KOPT-K1 (cell line): Measurements from ENCODE around the gene MACF1.

Experiments
- H3K27ac ChIP-seq: fragments of 200-600 bp; sonication (generic); 2 replicates; pipeline ENCODE4 v1.5.1; 2016; ENCODE audit warnings: antibody characterized with exemption, mild to moderate bottlenecking, low read depth, low read length; ENCODE audit not compliant: poor library complexity, severe bottlenecking
- H3K36me3 ChIP-seq: fragments of 200-600 bp; sonication (generic); 2 replicates; pipeline ENCODE4 v1.5.1; 2017; ENCODE audit warnings: antibody characterized with exemption, mild to moderate bottlenecking, low read length, moderate library complexity; ENCODE audit not compliant: insufficient read depth
- H3K9me3 ChIP-seq: fragments of 200-600 bp; sonication (generic); 2 replicates; pipeline ENCODE4 v1.5.1; 2017; ENCODE audit warnings: antibody characterized with exemption, low read length, mild to moderate bottlenecking; ENCODE audit not compliant: insufficient read depth, poor library complexity, severe bottlenecking

Gene MACF1

DNA sequence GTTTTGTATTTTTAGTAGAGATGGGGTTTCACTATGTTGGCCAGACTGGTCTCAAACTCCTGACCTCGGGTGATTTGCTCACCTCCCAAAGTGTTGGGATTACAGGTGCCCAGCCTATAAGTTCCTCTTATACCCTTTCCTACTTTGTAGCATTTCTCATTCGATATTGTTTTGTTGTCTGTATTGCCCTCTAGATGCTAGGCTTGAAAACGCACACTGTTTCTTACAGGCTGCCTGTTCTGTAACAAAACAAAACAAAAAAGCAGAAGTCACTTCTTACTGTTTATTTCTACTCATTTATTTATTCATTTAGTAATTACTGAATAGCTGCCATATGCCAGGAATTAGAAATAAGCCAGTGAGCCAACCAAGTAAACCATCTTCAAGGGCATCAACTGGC is 150.1 kb downstream of the MACF1 start:
- peaks cover 98% of the 10 kb centered on the region for H3K36me3 ChIP-seq
- no peaks in the 10 kb centered on the region for H3K9me3 ChIP-seq
- H3K27ac ChIP-seq = no peak overlapping the region

DNA sequence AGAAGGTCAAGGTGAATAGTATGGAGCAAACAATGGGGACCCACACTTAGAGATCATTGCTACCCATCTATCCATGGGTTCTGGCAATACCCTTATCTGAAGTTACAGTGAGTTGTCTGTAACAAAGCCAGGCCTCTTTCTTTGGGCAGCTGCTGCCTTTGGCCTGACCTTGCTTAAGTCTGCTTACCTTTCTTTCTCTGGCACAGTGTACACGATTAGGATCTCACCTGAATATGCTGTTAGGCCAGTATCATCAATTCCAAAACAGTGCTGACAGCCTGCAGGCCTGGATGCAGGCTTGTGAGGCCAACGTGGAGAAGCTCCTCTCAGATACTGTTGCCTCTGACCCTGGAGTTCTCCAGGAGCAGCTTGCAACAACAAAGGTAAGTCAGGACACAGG is 154.0 kb downstream of the MACF1 start:
- Histone ChIP-seq H3K27ac (no peak overlapping the region), H3K9me3 (no peaks in the 10 kb centered on the region), H3K36me3 (peaks cover 95% of the 10 kb centered on the region)

DNA sequence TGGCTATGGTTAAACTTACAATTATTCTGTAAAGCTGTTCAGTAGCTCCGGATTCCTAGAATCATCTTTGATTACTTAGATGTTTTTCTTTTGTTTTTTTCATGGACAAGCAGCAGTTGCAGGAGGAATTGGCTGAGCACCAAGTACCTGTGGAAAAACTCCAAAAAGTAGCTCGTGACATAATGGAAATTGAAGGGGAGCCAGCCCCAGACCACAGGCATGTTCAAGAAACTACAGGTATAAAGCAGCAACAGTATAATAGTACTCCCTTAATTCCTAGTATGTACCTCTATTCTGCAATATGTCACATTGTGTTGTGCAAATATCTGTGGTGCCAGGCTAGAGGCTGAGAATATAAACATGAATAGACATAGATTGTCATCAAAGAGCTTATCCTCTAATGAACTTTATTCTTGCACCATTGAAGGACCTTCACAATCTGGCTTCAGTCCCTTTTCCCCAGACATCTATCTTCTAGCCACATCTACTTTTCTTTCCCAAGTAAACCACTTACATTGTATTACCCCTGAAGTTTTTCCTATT is 154.6 kb downstream of the MACF1 start:
- Histone ChIP-seq H3K27ac (no peak overlapping the region), H3K36me3 (peaks cover 95% of the 10 kb centered on the region), H3K9me3 (no peaks in the 10 kb centered on the region)

DNA sequence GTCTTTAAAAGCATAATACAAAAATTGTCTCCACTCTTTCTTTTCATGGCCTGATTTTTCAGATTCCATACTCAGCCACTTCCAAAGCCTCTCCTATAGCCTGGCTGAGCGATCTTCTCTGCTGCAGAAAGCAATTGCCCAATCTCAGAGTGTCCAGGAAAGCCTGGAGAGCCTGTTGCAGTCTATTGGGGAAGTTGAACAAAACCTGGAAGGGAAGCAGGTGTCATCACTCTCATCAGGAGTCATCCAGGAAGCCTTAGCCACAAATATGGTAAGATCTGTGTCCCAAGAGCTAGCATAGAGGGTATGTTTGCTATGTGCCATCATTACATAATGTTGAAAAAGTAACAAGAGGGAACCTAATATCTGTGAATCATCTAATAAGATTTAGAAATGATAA is 156.2 kb downstream of the MACF1 start:
- Histone ChIP-seq H3K27ac (no peak overlapping the region), H3K36me3 (peaks cover 86% of the 10 kb centered on the region), H3K9me3 (no peaks in the 10 kb centered on the region)

DNA sequence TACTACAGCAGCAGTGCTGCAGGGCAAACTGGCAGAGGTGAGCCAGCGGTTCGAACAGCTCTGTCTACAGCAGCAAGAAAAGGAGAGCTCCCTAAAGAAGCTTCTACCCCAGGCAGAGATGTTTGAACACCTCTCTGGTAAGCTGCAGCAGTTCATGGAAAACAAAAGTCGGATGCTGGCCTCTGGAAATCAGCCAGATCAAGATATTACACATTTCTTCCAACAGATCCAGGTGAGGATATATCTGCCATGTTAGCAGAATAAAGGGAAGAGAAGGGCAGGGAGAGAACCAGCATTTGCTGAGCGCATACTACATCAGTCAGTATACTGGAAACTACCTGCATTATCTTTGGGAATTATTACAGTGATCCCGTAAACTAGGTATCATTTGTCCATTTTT is 157.0 kb downstream of the MACF1 start:
- peaks cover 86% of the 10 kb centered on the region for H3K36me3 ChIP-seq

DNA sequence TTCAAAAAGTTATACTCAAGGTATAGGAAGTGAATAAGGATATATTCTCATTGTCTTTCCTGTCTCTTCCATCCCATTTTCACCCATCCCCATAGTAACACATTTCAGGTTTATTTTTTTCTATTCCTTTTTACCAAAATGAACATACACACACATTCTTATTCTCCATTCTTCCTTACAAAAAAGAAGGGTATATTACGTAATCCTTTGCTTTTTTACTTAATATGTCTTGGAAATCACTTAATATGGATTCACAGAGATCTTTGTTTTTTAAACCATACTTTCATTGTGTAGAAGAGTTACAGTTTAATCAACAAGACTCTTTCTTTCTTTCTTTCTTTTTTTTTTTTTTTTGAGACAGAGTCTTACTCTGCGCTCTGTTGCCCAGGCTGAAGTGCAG is 158.8 kb downstream of the MACF1 start:
- Histone ChIP-seq H3K9me3 (no peaks in the 10 kb centered on the region), H3K36me3 (peaks cover 79% of the 10 kb centered on the region), H3K27ac (no peak overlapping the region)

More for the DNA sequence above, 157.0 kb downstream of the MACF1 start:
- no peak overlapping the region for H3K27ac ChIP-seq
- H3K9me3 ChIP-seq = no peaks in the 10 kb centered on the region

DNA sequence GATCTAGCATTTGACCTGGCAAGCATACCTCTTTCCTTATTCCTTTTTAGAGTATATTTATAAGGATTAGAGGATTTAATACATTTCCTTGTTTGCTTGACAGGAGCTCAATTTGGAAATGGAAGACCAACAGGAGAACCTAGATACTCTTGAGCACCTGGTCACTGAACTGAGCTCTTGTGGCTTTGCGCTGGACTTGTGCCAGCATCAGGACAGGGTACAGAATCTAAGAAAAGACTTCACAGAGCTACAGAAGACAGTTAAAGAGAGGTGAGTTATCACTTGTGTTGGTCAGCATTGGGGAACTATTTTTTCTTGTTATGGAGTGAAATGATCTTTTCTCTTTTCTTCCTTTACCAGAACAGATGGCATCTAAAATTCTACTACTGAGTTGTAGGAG is 163.6 kb downstream of the MACF1 start:
- Histone ChIP-seq H3K9me3 (no peaks in the 10 kb centered on the region), H3K36me3 (peaks cover 83% of the 10 kb centered on the region), H3K27ac (no peak overlapping the region)

DNA sequence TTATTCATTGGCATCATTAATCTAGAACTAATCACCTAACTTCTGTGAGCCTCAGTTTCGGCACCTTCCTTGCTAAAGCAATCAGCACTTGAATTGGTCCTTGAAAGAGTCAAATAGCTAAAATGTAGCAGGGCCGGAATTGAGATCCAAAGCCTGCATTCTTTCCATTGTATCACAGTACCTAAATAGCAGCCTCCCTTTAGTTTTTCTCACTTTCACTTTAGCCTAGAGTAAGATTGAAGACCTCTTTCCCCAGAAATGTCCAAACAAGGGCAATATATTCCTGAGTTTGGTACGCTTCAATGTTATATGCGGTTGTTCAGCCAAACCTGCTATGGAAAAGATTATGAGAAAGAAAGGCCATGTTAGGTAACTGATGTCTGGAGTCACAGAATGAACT is 165.1 kb downstream of the MACF1 start:
- H3K27ac ChIP-seq = no peak overlapping the region
- H3K36me3 ChIP-seq = peaks cover 86% of the 10 kb centered on the region
- no peaks in the 10 kb centered on the region for H3K9me3 ChIP-seq

DNA sequence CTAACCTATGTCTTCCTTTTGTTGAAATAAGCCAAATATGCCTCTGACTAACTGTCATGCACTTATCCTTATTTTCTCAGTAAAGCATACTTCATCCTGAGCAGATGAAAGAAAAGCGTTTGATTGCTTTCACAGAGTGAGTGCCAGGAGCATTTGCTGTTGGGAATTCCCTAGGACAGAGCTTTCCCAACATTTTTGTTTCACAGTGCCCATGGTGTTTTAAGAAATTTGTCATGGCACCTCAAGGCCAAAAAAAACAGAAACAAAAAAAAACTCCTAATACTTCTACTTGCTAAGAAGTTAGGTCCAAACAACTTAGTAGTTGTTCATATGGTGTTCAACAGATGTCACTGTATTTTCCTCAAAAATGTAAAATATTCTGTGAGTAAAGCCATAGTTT is 166.1 kb downstream of the MACF1 start:
- peaks cover 83% of the 10 kb centered on the region for H3K36me3 ChIP-seq
- H3K9me3 ChIP-seq = no peaks in the 10 kb centered on the region
- no peak overlapping the region for H3K27ac ChIP-seq

DNA sequence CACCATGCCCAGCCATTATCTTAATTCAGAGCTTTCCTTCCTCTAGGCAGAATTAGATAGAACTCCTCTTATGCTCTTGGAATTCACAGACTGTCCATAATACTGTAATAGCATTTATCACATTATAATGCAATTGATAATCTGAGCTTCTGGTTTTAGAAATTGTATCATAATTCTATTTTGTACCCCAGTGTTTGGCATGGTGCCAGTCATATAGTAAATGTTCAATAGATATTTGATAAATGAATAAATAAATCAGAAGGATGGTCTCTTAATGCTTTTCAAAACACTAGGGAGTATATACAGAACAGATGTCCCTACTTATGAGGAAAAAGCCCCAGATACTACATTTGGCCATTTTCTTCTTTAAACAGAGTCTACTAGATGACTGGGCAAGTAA is 167.6 kb downstream of the MACF1 start:
- peaks cover 87% of the 10 kb centered on the region for H3K36me3 ChIP-seq
- H3K27ac ChIP-seq = no peak overlapping the region
- H3K9me3 ChIP-seq = no peaks in the 10 kb centered on the region

DNA sequence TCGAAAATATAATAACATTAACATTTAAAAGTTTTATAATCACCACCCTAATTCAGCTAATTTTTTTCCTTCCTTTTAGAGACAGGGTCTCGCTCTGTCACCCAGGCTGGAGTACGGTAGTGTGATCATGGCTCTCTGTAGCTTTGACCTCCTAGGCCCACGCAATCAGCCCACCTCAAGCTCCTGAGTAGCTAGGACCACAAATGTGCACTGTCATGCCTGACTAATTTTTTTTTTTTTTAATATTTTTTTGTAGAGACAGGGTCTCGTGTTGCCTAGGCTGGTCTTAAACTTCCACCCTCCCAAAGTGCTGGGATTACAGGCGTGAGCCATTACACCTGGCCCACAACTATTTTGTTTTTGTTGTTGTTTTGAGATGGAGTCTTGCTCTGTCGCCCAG is 172.2 kb downstream of the MACF1 start:
- Histone ChIP-seq H3K36me3 (peaks cover 74% of the 10 kb centered on the region), H3K27ac (no peak overlapping the region), H3K9me3 (no peaks in the 10 kb centered on the region)

DNA sequence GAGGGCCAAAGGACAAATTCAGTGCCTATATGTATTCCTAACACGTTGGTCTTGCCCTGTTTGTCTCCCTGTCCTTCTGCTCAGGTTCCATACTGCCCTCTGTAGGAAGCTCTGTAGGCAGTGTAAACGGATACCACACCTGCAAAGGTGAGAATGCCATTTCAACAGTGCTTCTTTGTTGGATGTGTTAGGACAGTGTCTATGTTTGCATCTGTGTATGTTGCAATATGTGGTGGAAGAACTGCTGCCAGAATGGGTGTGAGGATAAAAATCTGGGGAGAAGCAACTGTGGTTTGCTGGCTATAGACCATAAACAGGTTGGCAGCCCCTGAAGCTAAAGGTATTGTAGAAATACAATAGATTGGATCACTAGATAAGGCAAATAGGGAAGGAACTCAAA is 173.9 kb downstream of the MACF1 start:
- Histone ChIP-seq H3K9me3 (no peaks in the 10 kb centered on the region), H3K36me3 (peaks cover 71% of the 10 kb centered on the region), H3K27ac (no peak overlapping the region)

DNA sequence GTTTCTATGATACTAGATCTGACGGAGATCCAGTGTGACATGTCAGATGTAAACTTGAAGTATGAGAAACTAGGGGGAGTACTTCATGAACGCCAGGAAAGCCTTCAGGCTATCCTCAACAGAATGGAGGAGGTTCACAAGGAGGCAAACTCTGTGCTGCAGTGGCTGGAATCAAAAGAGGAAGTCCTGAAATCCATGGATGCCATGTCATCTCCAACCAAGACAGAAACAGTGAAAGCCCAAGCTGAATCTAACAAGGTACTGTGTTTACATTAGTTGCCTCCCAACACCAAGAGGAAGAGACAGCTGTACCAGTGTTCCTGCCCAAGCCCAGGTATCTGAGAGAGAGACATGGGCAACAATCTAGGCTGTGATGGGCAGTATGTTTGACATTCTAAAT is 174.7 kb downstream of the MACF1 start:
- Histone ChIP-seq H3K27ac (no peak overlapping the region), H3K36me3 (peaks cover 73% of the 10 kb centered on the region), H3K9me3 (no peaks in the 10 kb centered on the region)

DNA sequence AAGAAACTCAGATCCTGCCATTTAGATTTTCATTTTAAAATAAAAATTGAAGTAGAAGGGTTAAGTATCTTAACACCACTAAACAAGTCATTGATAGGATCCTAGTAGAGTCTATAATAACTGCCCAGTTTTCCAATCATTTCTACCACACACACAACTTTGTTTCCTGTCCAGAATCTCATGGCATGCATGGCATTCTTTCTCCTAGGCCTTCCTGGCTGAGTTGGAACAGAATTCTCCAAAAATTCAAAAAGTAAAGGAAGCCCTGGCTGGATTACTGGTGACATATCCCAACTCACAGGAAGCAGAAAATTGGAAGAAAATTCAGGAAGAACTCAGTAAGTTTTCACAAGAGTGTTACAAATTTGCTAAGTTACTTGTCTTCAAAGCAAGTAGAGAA is 175.5 kb downstream of the MACF1 start:
- H3K36me3 ChIP-seq = peaks cover 77% of the 10 kb centered on the region
- no peaks in the 10 kb centered on the region for H3K9me3 ChIP-seq
- H3K27ac ChIP-seq = no peak overlapping the region

DNA sequence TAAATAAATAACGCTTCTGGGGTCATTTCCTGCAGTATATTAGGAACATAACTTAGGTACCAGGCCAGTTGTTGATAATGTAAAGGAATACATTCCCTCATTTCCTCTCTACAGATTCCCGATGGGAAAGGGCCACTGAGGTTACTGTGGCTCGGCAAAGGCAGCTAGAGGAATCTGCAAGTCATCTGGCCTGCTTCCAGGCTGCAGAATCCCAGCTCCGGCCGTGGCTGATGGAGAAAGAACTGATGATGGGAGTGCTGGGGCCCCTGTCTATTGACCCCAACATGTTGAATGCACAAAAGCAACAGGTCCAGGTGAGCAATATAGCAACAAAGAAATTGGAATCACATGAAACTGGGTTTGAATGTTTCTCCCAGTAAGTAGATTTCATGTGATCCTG is 177.3 kb downstream of the MACF1 start:
- H3K9me3 ChIP-seq = no peaks in the 10 kb centered on the region
- no peak overlapping the region for H3K27ac ChIP-seq
- peaks cover 81% of the 10 kb centered on the region for H3K36me3 ChIP-seq

DNA sequence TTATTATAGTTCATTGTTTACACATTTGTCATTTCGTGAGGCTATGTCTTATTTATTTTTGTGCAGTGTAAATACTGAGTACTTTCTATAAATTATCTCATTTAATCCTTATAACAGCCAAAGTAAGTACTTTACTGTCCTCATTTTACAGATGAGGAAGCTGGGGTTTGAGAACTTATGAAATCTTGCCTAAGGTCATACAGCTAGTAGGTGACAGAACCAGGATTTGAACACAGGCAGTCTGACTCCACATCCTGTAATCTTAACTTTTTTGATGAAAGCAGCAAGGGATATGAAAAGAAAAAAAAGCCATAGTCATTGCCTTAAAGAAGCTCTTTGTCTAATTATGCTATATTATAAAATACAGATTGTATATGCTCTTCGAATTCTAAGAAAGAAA is 179.8 kb downstream of the MACF1 start:
- Histone ChIP-seq H3K27ac (no peak overlapping the region), H3K9me3 (no peaks in the 10 kb centered on the region), H3K36me3 (peaks cover 93% of the 10 kb centered on the region)
